ENCODE data around the gene RAC2.
A peak's percentile ranks its signal among the peaks of the same experiment; 100 is the strongest.
"Not testable (repeated sequence)": the region's sequence is repeated elsewhere in the genome, so short reads cannot be mapped to it uniquely, and the experiment has no call there.

The RAC2 gene

DNA sequence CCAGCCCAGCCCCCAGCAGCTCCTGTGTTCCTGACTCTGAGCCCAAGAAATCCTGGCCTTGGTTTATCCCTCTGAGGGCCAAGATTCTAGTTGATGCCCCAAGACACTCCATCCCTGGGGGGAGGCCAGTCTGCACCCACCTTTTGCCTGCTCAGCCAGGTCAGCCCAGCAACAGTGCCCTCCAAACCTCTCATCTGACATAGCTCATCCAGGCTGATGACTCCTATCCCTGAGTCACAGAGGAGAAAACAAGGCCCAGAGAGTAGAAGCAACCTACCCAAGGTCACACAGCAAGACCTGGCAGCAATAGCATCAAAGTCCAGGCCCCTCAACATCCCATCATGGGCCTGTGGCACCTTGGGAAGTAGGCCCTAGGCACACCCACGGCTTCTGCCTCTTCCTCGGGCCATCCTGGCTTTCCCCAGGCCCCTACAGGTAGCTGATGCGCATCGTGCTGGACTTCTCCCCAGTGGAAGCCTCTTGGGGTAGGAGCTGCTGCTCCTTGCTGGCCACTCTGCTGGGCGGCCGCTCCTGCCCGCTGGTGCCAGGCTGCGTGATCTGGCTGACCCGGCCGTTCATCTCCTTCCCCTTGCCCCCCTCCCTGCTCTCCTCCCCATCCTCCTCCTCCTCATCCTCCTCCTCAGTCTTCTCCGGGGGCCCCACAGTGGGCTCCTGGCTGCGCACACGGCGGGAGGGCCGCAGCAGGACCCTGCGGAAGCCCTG is 37.8 kb downstream of the RAC2 start:
- DNase-seq (ENCODE audit: low read depth, low spot score): no peak

DNA sequence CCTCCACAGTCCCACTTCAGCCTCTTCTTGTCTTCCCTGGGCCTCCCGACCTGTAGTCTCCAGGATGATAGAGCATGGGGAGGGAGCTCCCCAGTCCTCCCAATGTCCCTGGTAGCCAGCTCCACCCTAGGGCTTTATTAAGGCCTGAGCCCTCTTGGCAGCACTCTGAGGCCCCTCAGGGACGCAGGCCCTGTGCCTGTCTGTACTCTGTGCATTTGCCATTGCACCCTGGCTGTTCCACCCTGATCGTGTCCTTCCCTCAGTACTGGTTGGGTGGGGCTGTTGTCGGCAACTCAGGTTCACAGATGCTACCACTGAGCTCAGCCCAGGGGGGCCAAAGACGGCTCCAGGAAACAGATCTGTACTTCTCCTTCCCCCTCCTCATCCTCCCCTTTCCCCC is 39.0 kb downstream of the RAC2 start:
- no peak for DNase-seq (ENCODE audit: low read depth, low spot score)

DNA sequence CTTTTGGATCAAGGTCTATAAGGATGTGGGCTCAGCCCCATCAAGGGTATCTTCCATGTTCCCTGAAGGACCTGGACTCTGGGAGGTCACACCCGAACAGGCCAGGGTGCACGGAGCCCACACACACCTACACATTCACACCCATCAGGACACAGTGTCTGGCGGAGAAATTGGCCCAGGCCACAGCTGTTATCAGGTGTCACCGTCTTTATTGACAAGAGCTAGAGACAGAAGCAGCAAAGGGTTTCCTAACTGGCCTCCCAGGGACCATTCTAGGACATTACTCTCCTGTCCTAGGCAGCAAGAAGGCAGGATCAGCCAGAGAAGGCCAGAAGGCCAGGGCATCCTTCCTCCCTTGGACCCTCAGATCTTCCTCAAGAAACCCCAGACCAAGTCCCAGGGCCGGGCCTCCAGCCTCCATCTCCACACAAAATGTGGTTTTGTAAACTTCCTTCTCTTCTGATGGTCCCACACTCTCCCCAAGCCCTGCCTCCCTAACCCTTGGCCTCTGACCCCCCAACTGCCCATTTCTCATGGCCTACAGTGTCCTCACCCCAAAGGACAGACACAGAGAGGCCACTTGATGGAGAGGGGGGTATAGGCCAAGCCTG is 39.9 kb downstream of the RAC2 start:
- DNase-seq (ENCODE audit: low read depth, low spot score): no peak

DNA sequence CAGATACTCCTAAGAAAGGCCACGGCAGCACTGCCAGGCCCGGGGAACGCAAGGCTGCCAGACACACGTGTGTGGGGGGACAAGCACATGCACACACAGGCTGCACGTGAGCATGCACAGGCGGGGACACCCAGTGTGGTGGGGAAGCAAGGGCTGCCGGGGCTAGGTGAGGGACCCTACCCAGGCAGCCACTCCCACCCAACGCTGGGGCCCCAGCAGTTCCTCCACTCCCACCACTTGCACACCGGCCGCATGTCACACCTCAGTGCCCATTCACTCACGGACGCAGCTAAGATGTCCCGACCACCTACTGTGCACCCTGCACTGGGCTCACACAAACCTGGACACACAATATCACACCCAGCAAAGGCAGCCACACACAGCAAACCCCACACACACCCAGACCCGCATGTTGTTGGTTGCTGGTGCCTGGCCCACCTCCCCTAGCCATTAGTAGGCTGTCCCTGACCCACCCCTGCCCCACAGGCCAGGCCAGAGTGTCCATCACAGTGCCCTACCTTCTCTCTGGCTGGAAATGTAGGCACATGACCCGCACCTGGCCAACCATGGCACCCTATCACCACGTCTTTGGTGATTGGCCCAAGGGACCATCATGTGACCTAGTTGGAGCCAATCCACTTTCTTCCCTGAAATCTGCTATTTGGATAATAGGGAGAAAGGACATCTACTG is 40.6 kb downstream of the RAC2 start:
- no peak for DNase-seq (ENCODE audit: low read depth, low spot score)

DNA sequence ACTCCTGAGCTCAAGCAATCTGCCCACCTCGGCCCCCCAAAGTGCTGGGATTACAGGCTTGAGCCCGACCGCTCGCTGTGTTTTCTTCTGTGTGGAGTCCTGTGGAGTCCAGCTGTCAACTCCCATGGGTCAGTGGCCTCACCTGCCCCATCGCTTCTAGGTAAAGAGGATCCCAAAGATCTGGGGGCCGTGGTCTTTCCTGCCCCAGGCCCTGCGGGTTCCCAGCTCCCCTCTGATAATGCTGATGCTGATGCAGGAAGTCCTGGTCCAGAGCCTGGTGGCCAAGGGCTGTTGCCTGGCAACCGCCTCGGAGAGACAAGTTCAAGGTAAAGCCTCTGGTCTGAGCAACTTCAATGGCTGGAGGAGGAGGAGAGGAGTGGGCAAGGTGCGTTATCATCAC is 41.4 kb downstream of the RAC2 start:
- DNase-seq (ENCODE audit: low read depth, low spot score): no peak

DNA sequence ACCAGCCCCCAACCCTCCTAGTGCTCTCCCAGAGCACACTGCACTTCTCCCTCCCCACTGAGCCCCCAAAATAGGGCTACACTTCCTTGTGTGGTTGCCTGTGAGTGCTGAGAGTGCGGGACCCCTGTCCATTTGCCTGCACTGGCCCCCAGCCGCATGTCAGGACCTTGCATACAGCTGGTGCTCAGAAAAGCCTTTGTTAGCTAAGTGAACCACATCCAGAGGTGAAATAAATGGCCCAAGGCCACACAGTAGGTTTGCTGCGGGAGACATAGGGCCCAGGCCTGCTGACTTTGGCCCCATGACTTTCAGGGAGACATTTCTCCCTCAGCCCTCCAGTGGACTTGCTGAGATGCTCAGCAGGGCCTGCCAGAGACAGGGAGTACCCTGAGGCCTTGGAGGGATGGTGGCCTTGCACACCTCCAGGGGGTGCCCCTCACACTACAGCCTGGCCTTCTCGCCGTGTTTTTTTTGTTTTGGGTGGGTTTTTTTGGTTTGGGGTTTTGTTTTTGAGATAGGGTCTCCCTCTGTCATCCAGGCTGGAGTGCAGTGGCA is 42.0 kb downstream of the RAC2 start:
- DNase-seq (ENCODE audit: low read depth, low spot score): no peak

DNA sequence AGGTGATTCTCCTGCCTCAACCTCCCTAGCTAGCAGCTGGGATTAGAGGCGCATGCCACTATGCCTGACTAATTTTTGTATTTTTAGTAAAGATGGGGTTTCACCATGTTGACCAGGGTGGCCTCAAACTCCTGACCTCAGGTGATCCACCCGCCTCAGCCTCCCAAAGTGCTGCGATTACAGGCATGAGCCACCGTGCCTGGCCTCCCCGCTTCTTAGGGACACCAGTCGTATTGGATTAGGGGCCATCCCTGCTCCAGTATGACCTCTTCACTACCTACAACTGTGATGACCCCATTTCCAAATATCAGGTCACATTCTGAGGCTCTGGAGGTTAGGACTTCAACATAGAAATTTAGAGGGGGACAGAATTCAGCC is 42.6 kb downstream of the RAC2 start:
- not testable (repeated sequence) for DNase-seq (ENCODE audit: low read depth, low spot score)

DNA sequence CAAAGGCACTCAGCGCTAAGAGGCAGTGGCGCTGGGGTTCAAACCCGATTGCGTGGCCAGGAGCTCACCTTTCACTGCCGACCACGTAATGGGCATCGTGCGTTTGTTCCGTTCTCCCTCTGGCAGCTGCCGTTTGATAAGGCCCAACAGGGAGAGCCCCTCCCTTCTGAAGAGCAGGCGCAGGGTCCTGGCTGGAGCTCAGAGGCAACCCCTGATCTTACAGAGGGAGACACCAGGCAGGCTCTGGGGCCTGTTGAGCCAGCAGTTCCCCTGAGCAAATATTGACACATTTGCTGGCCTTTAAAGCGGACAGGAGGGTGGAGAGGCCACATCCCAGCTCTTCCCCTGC is 44.3 kb downstream of the RAC2 start:
- no peak for DNase-seq (ENCODE audit: low read depth, low spot score)

DNA sequence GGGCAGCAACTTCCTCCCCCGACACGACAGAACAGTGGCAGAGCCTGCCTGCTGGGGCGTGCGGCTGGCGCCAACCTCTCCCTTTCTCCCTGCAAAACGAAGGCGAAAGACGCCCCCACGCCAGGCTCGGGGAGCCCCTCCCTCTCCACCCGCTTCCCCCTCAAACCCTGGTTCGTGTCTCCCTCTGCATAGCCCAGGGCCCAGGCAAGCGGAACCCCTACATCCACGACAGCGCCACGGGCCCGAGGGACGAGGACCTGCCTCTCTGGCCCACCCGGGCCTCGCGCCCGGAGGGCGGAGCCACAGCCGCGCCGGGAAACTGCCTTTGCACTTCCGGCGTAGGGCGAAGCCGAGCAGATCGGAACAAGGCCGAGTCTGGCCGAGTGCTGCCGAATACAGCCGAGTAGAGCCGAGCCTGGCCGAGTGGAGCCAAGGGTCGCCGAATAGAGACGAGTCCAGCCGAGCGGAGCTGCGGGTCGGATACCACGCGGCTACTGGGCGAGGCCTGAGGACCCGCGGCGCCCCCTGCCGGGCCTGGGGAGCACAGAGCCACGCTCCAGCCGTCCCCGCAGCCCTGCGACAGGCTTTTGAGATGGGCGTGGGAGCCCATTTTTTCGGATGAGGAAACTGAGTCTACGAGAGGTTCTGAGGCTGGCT is 44.8 kb downstream of the RAC2 start:
- peak; percentile 97 for DNase-seq (ENCODE audit: low read depth, low spot score)

DNA sequence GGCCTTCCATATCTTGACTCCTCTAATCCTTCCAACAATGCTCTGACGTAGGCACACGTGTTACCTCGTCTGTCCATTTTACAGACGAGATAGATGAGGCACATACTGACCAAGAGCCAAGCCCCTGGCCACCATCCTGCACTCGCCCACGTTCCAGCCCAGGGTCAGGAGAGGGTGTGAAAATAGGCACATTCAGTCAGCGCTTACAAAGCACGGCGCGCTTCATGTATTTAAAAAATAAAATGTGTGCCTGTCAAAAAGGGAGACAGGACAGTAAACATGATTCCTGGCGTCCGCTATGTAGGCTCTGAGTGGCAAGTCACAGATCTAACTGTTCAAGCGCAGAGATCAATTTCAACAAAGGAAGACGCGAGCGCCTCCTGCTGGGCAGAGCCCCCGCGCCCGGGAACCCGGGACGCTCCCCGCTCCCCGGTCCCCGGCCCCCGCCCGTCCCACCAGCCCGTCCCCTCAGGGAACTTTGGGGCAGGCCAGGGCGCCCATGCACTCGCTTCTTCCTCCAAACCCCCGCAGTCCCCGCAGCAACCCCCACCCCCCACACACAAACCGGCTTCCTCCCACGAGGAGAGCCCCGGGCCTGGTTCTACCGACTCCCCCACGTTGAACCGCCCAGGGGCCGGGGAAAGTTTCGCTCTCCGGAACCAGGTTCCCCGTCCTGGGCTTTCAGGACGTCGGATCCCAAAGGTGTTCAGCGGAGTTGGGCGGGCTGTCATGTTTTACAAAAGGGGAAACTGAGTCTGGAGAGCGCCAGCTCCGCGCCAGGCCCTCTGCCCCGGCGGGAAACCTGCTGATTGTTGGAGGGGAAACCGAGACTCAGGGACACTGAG is 45.6 kb downstream of the RAC2 start:
- no peak for DNase-seq (ENCODE audit: low read depth, low spot score)

DNA sequence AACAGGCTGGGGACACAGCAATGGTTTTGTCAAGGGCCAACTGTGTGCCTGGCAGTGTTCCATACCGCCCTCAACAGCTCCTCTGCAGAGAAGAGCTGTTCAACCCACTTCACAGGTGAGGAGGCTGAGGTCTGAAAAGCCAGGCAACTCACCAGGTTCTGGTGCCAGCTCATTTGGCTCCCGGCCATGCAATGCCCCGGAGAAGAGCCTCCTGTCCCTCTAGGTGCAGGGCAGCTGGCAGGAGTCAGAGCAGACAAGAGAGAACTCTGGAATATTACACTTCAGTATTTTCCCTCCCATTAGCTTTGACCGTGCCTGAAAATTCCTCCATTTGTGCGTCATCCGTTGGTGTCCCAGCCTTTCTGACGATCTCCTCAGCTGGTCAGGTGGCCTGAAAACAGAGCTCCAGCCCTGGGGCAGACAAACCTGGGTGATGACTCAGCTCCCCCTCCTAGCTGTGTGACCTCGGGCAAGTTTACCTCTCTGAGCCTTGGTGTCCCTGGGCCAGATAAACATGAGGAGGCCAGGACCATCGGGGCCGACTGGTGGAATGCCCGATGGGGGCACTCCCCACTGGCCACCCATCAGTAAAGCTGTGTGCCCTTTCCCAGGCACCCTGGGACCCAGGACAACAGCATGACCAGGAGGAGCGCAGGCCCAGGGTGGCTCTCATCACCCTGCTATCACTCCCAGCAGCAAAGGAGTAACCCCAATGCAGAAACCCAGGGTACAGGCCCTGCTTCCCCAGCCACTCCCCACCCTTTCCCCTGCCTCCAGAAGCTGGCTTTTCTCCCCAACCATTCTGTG is 46.4 kb downstream of the RAC2 start:
- no peak for DNase-seq (ENCODE audit: low read depth, low spot score)

DNA sequence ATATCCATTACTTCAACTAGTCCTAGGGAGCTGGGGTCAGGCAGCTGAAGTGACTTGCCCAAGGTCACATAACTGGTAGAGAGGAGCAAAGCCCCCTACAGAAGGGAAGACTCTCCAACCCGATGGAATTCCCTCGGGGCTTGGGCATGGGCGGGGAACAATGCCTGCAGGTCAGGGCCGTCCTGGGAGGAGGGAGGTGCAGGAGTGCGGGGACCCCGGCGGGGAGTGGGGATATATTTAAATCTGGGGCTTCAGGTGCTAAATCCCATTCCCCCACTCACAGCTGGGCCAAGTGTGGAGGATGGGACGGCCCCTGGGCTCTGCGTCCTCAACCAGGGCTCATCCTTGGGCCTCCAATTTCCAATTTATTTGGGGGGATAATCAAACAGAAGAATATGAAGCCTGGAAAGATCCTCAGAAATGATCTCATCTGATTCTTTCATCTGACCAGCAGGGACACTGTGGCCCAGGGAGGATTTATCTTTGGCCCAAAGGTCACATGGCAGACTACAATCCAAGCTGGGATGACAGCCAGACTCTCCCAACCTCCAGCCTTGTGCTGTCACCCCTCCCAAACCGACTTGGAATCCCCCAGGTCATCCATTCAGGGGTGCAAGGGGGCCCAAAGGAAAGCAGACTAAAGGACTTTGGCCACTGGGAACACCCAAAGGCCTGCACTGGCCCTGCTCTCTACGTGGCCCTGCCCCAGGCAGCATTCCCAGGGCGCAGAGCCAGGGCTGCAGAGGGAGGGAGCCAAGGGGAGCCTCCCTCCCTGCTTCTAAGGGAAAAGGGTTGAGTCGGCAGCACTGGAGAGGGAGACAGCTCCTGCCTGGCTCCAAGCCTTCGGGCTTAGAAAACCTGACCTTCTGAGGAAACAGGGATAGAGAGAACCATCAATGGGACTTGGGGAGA is 47.3 kb downstream of the RAC2 start:
- no peak for DNase-seq (ENCODE audit: low read depth, low spot score)

DNA sequence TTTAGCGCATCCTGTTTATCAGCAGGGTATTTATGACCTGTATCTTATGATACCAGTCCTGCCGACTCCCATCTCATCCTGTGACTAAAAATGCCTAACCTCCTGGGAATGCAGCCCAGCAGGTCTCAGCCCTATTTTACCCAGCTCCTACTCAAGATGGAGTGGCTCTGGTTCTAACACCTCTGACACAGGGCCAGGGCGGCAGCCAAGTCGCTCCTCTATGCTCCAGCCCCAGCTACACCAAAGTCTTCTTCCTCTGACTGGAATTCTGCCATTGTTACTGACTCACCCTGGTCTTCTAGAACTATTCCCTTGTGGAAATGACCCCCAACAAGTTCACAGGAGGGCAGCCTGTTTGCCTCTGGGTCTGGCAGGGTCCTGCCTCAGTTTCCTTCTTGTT is 48.1 kb downstream of the RAC2 start:
- DNase-seq (ENCODE audit: low read depth, low spot score): no peak

DNA sequence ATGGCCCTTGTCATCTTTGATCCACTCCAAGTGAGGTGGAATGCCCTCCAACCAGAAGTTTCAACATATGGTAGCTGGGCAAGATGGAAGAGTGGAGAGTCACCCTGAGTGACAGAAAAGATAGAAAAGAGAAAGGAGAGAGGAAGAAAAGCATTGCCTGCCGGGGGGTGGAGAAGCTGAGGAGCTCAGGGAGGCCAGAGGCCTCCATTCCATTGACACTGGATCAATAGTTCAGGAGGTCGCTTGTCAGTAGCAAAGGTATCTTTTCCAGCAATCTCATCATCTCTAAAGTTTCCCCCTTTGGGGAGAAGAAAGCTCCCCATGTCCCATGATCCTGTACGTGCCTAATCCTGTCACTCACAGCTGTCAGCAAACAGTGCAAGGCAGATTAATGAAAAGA is 49.3 kb downstream of the RAC2 start:
- no peak for DNase-seq (ENCODE audit: low read depth, low spot score)

DNA sequence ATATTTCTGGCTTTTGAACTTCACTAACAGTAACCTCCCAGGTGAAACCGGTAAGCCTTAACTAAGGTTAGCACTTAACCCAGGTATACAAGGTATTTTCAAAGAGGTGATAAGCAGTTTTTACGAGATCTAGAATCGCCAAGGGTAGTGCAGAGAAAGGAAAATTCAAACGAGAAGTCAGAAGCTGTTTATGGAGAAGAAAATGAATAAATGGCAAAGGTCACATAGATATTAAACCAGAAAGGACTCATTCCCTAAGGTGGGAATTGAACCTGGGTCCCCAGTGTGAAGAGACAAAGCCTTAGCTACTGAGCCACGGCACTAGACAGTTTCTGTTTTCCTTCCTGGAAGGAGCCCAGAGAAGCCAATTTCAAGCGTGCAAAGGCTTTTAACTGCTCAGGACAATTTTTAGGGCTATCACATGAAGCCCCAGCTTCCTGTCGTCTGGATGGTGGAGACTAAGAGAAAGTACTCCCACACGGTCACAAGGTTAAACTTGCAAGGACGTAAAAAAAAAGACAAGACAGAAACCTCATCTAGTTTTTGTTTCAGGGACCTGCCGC is 50.4 kb downstream of the RAC2 start:
- DNase-seq (ENCODE audit: low read depth, low spot score): no peak

DNA sequence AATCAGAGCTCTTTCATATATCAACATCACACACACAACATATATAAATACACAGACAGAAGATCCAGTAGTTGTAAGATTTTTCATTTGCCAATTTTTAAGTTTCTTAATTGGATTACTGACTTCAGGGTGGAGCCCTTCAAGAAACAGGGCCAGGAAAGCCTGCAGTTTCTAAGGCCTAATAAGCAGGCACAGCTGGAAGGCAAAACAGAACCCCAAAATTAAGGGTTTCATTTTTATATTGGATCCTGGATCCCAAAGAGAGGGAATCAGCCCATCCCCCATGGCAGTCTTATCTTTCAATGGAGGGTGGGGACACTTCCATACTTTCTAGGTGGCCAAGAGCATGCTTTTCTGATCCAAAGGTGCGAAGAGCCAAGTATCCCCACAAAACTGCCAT is 51.3 kb downstream of the RAC2 start:
- DNase-seq (ENCODE audit: low read depth, low spot score): no peak

DNA sequence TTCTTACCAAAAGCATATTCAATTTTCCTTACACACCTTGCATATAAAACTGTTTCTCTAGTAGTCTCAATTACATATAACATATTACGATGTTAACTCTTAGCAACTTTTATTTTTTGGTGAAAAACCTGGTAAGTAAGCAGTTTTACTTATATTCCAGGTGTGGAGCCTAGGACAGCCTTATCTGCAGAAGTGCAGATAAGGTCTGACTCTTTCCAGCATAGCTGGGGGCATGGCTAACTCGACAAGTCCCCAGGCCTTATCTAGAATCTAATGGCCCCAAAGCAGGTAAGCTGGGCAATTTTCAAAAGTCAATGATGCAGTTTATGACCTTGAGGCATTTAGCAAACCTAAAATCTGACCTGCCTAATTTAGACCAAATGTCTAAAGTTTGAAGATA is 51.9 kb downstream of the RAC2 start:
- no peak for DNase-seq (ENCODE audit: low read depth, low spot score)

DNA sequence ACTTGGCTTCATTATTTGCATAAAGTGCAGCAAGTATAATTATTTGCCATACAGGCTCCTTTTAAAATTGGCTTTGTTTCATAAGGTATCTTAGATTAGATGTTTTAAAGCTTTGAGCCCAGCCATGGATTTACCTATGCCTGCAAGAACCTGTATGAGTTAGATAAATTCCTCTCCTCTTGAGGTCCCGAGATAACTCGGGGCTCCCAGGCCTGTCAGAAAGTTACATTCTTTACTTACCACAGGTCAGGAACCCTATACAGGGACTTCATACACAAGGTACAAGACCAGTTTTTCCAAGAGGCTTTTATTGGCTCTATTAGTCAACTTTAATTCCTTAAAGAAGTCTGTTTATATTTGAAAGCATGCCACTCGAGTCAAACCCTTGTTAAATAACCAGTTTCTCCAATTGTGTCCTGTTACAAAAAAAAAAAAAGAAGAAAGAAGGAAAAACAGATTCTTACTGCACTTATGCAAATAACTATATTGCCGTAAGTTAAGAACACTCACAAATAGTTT is 53.7 kb downstream of the RAC2 start:
- DNase-seq (ENCODE audit: low read depth, low spot score): no peak

DNA sequence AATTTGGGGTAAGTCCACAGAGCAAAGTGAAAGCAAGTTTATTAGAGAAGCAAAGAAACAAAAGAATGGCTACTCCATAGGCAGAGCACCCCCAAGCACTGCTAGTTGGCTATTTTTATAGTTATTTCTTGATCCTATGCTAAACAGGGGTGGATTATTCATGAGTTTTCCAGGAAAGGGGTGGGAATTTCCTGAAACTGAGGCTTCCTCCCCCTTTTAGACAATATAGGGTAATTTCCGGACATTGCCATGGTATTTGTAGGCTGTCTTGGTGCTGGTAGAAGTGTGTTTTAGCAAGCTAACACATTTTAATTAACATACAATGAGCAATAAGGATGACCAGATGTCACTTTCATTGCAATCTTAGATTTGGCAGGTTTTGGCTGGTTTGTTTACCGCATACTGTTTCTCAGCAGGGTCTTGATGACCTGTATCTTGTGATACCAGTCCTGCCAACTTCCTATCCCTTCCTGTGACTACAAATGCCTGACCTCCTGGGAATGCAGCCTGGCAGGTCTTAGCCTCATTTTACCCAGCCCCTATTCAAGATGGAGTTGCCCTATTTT is 55.1 kb downstream of the RAC2 start:
- DNase-seq (ENCODE audit: low read depth, low spot score): no peak

Data from smooth muscle cell of the brain vasculature (primary cell).